GM12878 (cell line): ENCODE data around the gene HYAL1. TPM values are rescaled to one million over a fixed set of nuclear protein-coding genes. Genes with fewer than 3 reads are reported as not detected.

Experiments
- ATAC-seq: fragments of 200-7000 bp; cut with Tn5 transposase; 3 replicates; pipeline ENCODE4 v1.9.1; 2020; ENCODE audit warnings: mild to moderate bottlenecking, moderate library complexity
- BruUV-seq: library from RNA; stranded (reverse); fragments of 400-500 nt; replicated peaks from 2 replicates; lab custom pipeline; 2021; lab: Mats Ljungman, UMichigan
- CTCF ChIA-PET: fragments of 300-600 bp; sonication (Branson Sonifier 250); formaldehyde crosslinking; extraction: SDS; loops from one replicate; lab custom pipeline; 2021; ENCODE audit warnings: inconsistent platforms; lab: Yijun Ruan, JAX
- POLR2A ChIA-PET: fragments of 350-600 bp; formaldehyde crosslinking; extraction: SDS; loops from one replicate; lab custom pipeline; 2021; ENCODE audit warnings: inconsistent platforms; lab: Charles Lee
- RAD21 ChIA-PET: fragments of 300-600 bp; sonication (Branson Sonifier 250); formaldehyde crosslinking; loops from one replicate; lab custom pipeline; 2023; ENCODE audit warnings: antibody characterized with exemption; ENCODE audit not compliant: unreplicated experiment; lab: Charles Lee
- SMC1A ChIA-PET: fragments of 300-600 bp; sonication (Branson Sonifier 250); formaldehyde crosslinking; loops from one replicate; lab custom pipeline; 2023; ENCODE audit not compliant: unreplicated experiment, uncharacterized antibody; lab: Charles Lee
- DNase-seq: peaks from one replicate; pipeline ENCODE4 v3.0.0-alpha.2; 2011; ENCODE audit warnings: low read depth, low spot score
- FAIRE-seq: peaks from 3 replicates; lab custom pipeline; 2011; peaks lifted over from hg19 to GRCh38; lab: Jason Lieb, UNC
- H2AFZ ChIP-seq: 2 replicates; pipeline ENCODE4 v1.6.0; 2011; ENCODE audit warnings: low read depth, low read length, control low read depth; ENCODE audit not compliant: control insufficient read depth
- H3K27ac ChIP-seq: 2 replicates; pipeline ENCODE4 v1.5.1; 2011; ENCODE audit warnings: control low read depth; ENCODE audit not compliant: control insufficient read depth, insufficient read depth
- H3K27me3 ChIP-seq, 2 experiments: replicated peaks in 1 of 2; 2 replicates each; pipeline versions ENCODE4 v1.6.0 to v1.6.1; 2011; ENCODE audit warnings: low read length in 1 of 2; ENCODE audit not compliant: control insufficient read depth in 2 of 2, insufficient read depth in 2 of 2
- H3K36me3 ChIP-seq, 2 experiments: 2 replicates each; pipeline ENCODE4 v1.5.1; 2011; ENCODE audit warnings: low read length in 1 of 2; ENCODE audit not compliant: control insufficient read depth in 2 of 2, insufficient read depth in 2 of 2
- H3K4me1 ChIP-seq: 2 replicates; pipeline ENCODE4 v1.6.1; 2011; ENCODE audit warnings: mild to moderate bottlenecking, low read length, moderate library complexity, mixed read lengths; ENCODE audit not compliant: control insufficient read depth, insufficient read depth
- H3K4me2 ChIP-seq: 2 replicates; pipeline ENCODE4 v1.6.0; 2011; ENCODE audit warnings: control low read depth; ENCODE audit not compliant: control insufficient read depth, insufficient read depth
- H3K4me3 ChIP-seq: fragments of 200-600 bp; sonication (generic); 2 replicates; pipeline ENCODE4 v1.5.1; 2016
- H3K79me2 ChIP-seq: 2 replicates; pipeline ENCODE4 v1.6.0; 2011; ENCODE audit warnings: low read length; ENCODE audit not compliant: control insufficient read depth, insufficient read depth
- H3K9ac ChIP-seq: 2 replicates; pipeline ENCODE4 v1.8.0; 2011; ENCODE audit warnings: low read length, control low read depth, mixed read lengths; ENCODE audit not compliant: control insufficient read depth, insufficient read depth
- H3K9me3 ChIP-seq: replicated peaks from 3 replicates; pipeline ENCODE4 v1.5.1; 2011; ENCODE audit warnings: mild to moderate bottlenecking, low read length; ENCODE audit not compliant: control insufficient read depth, insufficient read depth
- H4K20me1 ChIP-seq: 2 replicates; pipeline ENCODE4 v1.6.0; 2011; ENCODE audit not compliant: control insufficient read depth, insufficient read depth
- ASH2L ChIP-seq: fragments of 300-600, 200-600 bp; sonication (generic); IDR thresholded peaks from 2 replicates; pipeline ENCODE4 v1.6.1; 2017; ENCODE audit warnings: low read depth, mild to moderate bottlenecking, borderline replicate concordance
- BMI1 ChIP-seq: fragments of 450-650 bp; IDR thresholded peaks from 2 replicates; pipeline ENCODE4 v1.6.1; 2016; ENCODE audit warnings: mild to moderate bottlenecking, moderate library complexity, borderline replicate concordance
- BRCA1 ChIP-seq: IDR thresholded peaks from 2 replicates; pipeline ENCODE4 v1.6.1; 2011; ENCODE audit warnings: low read depth, low read length, improper control_type of control experiment
- CEBPB ChIP-seq, 2 experiments: fragments of 150-350 bp in 1 of 2; IDR thresholded peaks; 2 replicates each; pipeline ENCODE4 v1.6.1; 2012 to 2014; ENCODE audit warnings: low read depth in 2 of 2, low read length in 2 of 2, borderline replicate concordance in 1 of 2, inconsistent platforms in 1 of 2
- FOXK2 ChIP-seq: fragments of 450-650 bp; IDR thresholded peaks from 2 replicates; pipeline ENCODE4 v1.6.1; 2017; ENCODE audit warnings: mild to moderate bottlenecking, moderate library complexity
- GABPA ChIP-seq: IDR thresholded peaks from 2 replicates; pipeline ENCODE4 v1.6.1; 2014; ENCODE audit warnings: antibody characterized with exemption, low read depth, mild to moderate bottlenecking, inconsistent platforms
- POLR2AphosphoS5 ChIP-seq: IDR thresholded peaks from 2 replicates; pipeline ENCODE4 v1.6.1; 2011; ENCODE audit warnings: mild to moderate bottlenecking, low read length, inconsistent platforms
- RCOR1 ChIP-seq: conservative IDR thresholded peaks from 2 replicates; pipeline ENCODE4 v1.6.1; 2012; ENCODE audit warnings: low read depth, low read length, improper control_type of control experiment
- RUNX3 ChIP-seq: IDR thresholded peaks from 2 replicates; pipeline ENCODE4 v1.6.1; 2012; ENCODE audit warnings: low read length, inconsistent platforms
- SMC3 ChIP-seq: IDR thresholded peaks from 2 replicates; pipeline ENCODE4 v1.6.1; 2011; ENCODE audit warnings: low read length, improper control_type of control experiment, borderline replicate concordance
- SRF ChIP-seq, 2 experiments: IDR thresholded peaks; 2 replicates each; pipeline ENCODE4 v1.6.1; 2011; ENCODE audit warnings: low read depth in 2 of 2, low read length in 2 of 2, mild to moderate bottlenecking in 1 of 2, moderate library complexity in 1 of 2
- TARDBP ChIP-seq: IDR thresholded peaks from 2 replicates; pipeline ENCODE4 v1.6.1; 2016; ENCODE audit warnings: borderline replicate concordance
- WGBS: methylation state at CpG from one replicate; pipeline ENCODE4 v1.1.6; 2016; ENCODE audit warnings: low lambda C conversion rate; ENCODE audit not compliant: insufficient replicate concordance, insufficient coverage; ENCODE audit errors: missing lambda C conversion rate; 5-methylcytosine and 5-hydroxymethylcytosine counted together
- in situ Hi-C: fragments of 300-500 bp; cut with MboI; formaldehyde crosslinking; loops from 9 replicates; pipeline ENCODE4 v1.14.3; 2018; ENCODE audit warnings: mixed read lengths
- intact Hi-C: fragments of 100-400 bp; cut with micrococcal nuclease; formaldehyde crosslinking; loops from one replicate; pipeline ENCODE4 v1.14.2; 2022; ENCODE audit not compliant: unreplicated experiment
- polyA plus RNA-seq, 11 experiments: library from polyadenylated mRNA; depleted of rRNA in 4 of 11; unstranded in 6 of 11; stranded (reverse) in 5 of 11; fragments of >200 nt; fragmentation: Nextera tagmentation in 4 of 11; fragmentation: Illumina TruSeq in 1 of 11; extraction: Ambion mirVana in 4 of 11; extraction: Trizol in 1 of 11; gene quantifications; 1 replicate in 1 of 11; 2 replicates in 10 of 11; pipeline versions ENCODE4 v1.2.1 to v1.2.3, GENCODE V29; 2011 to 2016; ENCODE audit warnings: inconsistent platforms in 2 of 11, missing spikeins in 2 of 11, low read depth in 1 of 11
- total RNA-seq, 4 experiments: library from RNA; depleted of rRNA in 3 of 4; stranded (reverse); fragments of >200 nt in 3 of 4; fragmentation: Illumina TruSeq in 1 of 4; extraction: Trizol in 1 of 4; gene quantifications; 2 replicates each; pipeline versions ENCODE4 v1.2.1 to v1.2.3, GENCODE V29; 2013 to 2021
- TF ChIP-seq, protein P1 (sequence below): IDR thresholded peaks from 2 replicates; pipeline ENCODE4 v1.6.1; 2011; ENCODE audit warnings: low read depth, mild to moderate bottlenecking, low read length, moderate library complexity, borderline replicate concordance; ENCODE audit errors: extremely low read depth
- TF ChIP-seq, protein P2 (sequence below): IDR thresholded peaks from 2 replicates; pipeline ENCODE4 v1.6.1; 2012; ENCODE audit warnings: low read length, inconsistent platforms
- TF ChIP-seq, protein P3 (sequence below), 3 experiments: IDR thresholded peaks in 2 of 3; conservative IDR thresholded peaks in 1 of 3; 2 replicates each; pipeline ENCODE4 v1.5.1; 2011; ENCODE audit warnings: low read depth in 3 of 3, low read length in 3 of 3, mild to moderate bottlenecking in 3 of 3, control low read depth in 2 of 3, moderate library complexity in 2 of 3, inconsistent platforms in 1 of 3, mixed read lengths in 1 of 3; ENCODE audit not compliant: control insufficient read depth in 2 of 3, insufficient read depth in 1 of 3; ENCODE audit errors: extremely low read depth in 1 of 3

The HYAL1 gene
- total and polyA plus RNA-seq, 10 of the 15 experiments (the other 5 are each of a cell fraction or from before 2014, with no cell fraction given): 0.04 to 0.55 (median 0.18) TPM; not detected in 2

DNA sequence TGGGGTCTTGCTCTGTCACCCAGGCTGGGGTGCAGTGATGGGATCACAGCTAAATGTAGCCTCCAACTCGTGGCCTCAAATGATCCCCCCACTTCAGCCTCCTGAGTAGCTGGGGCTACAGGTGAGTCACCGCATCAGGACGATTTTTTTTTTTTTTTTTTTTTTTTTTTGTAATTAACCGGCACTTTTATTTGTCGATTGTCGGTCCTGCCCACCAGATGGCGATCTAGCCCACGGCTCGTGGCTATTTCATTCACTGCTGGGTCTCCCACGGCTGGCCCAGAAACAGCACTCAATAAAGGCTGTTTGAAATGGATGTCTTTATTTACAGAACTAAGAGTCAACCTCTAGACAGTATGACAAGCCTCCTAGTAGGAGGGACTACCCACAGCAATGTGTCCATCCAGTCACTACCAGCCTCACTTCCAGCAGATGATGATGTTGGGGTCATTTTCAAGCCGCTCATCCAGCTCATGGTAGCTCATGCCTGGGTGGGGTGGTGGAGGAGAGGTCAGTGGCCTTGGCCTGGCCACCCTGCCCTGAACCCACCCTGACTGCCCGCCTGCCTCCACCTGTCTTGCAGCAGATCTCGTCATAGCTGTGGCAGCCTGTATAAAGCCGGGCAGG lies 43.9 kb upstream of the HYAL1 start:
- Histone ChIP-seq H3K4me1 (peaks cover 26% of the 10 kb centered on the region), H3K4me3 (no peak overlapping the region), H3K79me2 (peaks cover 20% of the 10 kb centered on the region), H2AFZ (no peak overlapping the region), H4K20me1 (no peaks in the 10 kb centered on the region), H3K9ac (no peak overlapping the region), H3K9me3 (no peaks in the 10 kb centered on the region), H3K27me3 (no peaks in the 10 kb centered on the region), H3K4me2 (no peak overlapping the region), H3K27ac (no peak overlapping the region), H3K36me3 (peaks cover 0 to 5% of the 10 kb centered on the region in 2 experiments; a peak in 1 of 4 replicates)
- no peak for DNase-seq
- intact Hi-C loops (loop anchor here (2.0 kb wide), 2 partner anchors 196 to 268 kb away; no protein-coding TSS in a partner anchor), in situ Hi-C loops (loop anchor here (5.0 kb wide), 1 partner anchor 200 kb away; no protein-coding TSS in a partner anchor)
- no peak for FAIRE-seq
- RAD21 ChIA-PET: interaction anchor here (0.7 to 2.4 kb wide), 4 partner anchors 19 to 194 kb away, joined by 3 to 13 read pairs (median 3); partner anchors contain the start of gene TUSC2
- CTCF ChIA-PET: interaction anchor here (1.0 to 5.4 kb wide), 10 partner anchors 9 to 266 kb away, joined by 3 to 65 read pairs (median 4); partner anchors contain the start of gene RASSF1
- BruUV-seq: no TSS peak
- peak; percentile 3; the same call in 2 of the 3 replicates for ATAC-seq
- 32% methylated on average over 10 of the region's 14 CpGs for WGBS
- SMC1A ChIA-PET: interaction anchor here (1.4 to 3.0 kb wide), 4 partner anchors 10 to 197 kb away, joined by 3 to 16 read pairs (median 6); no protein-coding TSS in a partner anchor
- POLR2A ChIA-PET: interaction anchor here (1.0 to 4.3 kb wide), 2 partner anchors 8 to 10 kb away, joined by 5 to 84 read pairs; partner anchors contain the start of gene RASSF1
- TF ChIP-seq FOXK2: no peak
- TF ChIP-seq, protein P1, sequence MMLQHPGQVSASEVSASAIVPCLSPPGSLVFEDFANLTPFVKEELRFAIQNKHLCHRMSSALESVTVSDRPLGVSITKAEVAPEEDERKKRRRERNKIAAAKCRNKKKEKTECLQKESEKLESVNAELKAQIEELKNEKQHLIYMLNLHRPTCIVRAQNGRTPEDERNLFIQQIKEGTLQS: no peak
- TF ChIP-seq BMI1: no peak
- TF ChIP-seq, protein P2, sequence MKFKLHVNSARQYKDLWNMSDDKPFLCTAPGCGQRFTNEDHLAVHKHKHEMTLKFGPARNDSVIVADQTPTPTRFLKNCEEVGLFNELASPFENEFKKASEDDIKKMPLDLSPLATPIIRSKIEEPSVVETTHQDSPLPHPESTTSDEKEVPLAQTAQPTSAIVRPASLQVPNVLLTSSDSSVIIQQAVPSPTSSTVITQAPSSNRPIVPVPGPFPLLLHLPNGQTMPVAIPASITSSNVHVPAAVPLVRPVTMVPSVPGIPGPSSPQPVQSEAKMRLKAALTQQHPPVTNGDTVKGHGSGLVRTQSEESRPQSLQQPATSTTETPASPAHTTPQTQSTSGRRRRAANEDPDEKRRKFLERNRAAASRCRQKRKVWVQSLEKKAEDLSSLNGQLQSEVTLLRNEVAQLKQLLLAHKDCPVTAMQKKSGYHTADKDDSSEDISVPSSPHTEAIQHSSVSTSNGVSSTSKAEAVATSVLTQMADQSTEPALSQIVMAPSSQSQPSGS: no peak
- TF ChIP-seq RUNX3: 0 out of 2 replicates have a peak, but pooled peaks have one; percentile 14
- peak; percentile 44; the same call in 1 of the 2 replicates for TF ChIP-seq SMC3
- TF ChIP-seq BRCA1: no peak
- no peak for TF ChIP-seq RCOR1
- no peak for TF ChIP-seq TARDBP
- no peak for TF ChIP-seq CEBPB (IDR thresholded peaks at IDR 0.05; ENCODE audit: borderline replicate concordance in 1 of 2, low read depth in 2 of 2, low read length in 2 of 2)
- TF ChIP-seq GABPA: no peak
- no peak for TF ChIP-seq ASH2L
- no peak for TF ChIP-seq SRF (IDR thresholded peaks at IDR 0.05; ENCODE audit: low read depth in 2 of 2, low read length in 2 of 2)
- TF ChIP-seq POLR2AphosphoS5: no peak
- TF ChIP-seq, protein P3, sequence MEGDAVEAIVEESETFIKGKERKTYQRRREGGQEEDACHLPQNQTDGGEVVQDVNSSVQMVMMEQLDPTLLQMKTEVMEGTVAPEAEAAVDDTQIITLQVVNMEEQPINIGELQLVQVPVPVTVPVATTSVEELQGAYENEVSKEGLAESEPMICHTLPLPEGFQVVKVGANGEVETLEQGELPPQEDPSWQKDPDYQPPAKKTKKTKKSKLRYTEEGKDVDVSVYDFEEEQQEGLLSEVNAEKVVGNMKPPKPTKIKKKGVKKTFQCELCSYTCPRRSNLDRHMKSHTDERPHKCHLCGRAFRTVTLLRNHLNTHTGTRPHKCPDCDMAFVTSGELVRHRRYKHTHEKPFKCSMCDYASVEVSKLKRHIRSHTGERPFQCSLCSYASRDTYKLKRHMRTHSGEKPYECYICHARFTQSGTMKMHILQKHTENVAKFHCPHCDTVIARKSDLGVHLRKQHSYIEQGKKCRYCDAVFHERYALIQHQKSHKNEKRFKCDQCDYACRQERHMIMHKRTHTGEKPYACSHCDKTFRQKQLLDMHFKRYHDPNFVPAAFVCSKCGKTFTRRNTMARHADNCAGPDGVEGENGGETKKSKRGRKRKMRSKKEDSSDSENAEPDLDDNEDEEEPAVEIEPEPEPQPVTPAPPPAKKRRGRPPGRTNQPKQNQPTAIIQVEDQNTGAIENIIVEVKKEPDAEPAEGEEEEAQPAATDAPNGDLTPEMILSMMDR (IDR thresholded peaks at IDR 0.05 in 2 of 3, conservative IDR thresholded peaks at IDR 0.05 in 1 of 3; ENCODE audit: control insufficient read depth in 2 of 3, extremely low read depth in 1 of 3, insufficient read depth in 1 of 3, low read depth in 3 of 3, low read length in 3 of 3): peak; percentile 57 to 69 (median 61)
